ENCODE measurements around the gene PERM1.
"Not testable (repeated sequence)": the region's sequence is repeated elsewhere in the genome, so short reads cannot be mapped to it uniquely, and the experiment has no call there.

PERM1 gene

GRCh38 chr1:997993-998744, 16.3 kb upstream of the PERM1 start:
- in situ Hi-C loops (cut with MboI; ENCODE audit: low sequenced_read_pairs) = no loop called here

GRCh38 chr1:997713-997992, 15.8 kb upstream of the PERM1 start:
- in situ Hi-C loops (cut with MboI; ENCODE audit: low sequenced_read_pairs) = no loop called here

GRCh38 chr1:996851-997712, 15.2 kb upstream of the PERM1 start:
- in situ Hi-C loops (cut with MboI; ENCODE audit: low sequenced_read_pairs) = no loop called here

- in situ Hi-C loops (cut with MboI; ENCODE audit: low sequenced_read_pairs) = no loop called here
Measured at GRCh38 chr1:995665-996633, 14.1 kb upstream of the PERM1 start.

- in situ Hi-C loops (cut with MboI; ENCODE audit: low sequenced_read_pairs) = not testable (repeated sequence)
Measured at GRCh38 chr1:994546-994945, 12.7 kb upstream of the PERM1 start.

- in situ Hi-C loops (cut with MboI; ENCODE audit: low sequenced_read_pairs) = no loop called here
Measured at GRCh38 chr1:993379-993995, 11.6 kb upstream of the PERM1 start.

- in situ Hi-C loops (cut with MboI; ENCODE audit: low sequenced_read_pairs) = no loop called here
Measured at GRCh38 chr1:992362-992761, 10.5 kb upstream of the PERM1 start.

GRCh38 chr1:991895-992294, 10.0 kb upstream of the PERM1 start:
- in situ Hi-C loops (cut with MboI; ENCODE audit: low sequenced_read_pairs) = no loop called here

- in situ Hi-C loops (cut with MboI; ENCODE audit: low sequenced_read_pairs) = not testable (repeated sequence)
Measured at GRCh38 chr1:991275-991674, 9.4 kb upstream of the PERM1 start.

GRCh38 chr1:988061-988460, 6.2 kb upstream of the PERM1 start:
- in situ Hi-C loops (cut with MboI; ENCODE audit: low sequenced_read_pairs) = not testable (repeated sequence)

GRCh38 chr1:985126-985525, 3.2 kb upstream of the PERM1 start:
- in situ Hi-C loops (cut with MboI; ENCODE audit: low sequenced_read_pairs) = no loop called here

- in situ Hi-C loops (cut with MboI; ENCODE audit: low sequenced_read_pairs) = no loop called here
Measured at GRCh38 chr1:984476-984814, 2.6 kb upstream of the PERM1 start.

- in situ Hi-C loops (cut with MboI; ENCODE audit: low sequenced_read_pairs) = no loop called here
Measured at GRCh38 chr1:983798-984475, 2.0 kb upstream of the PERM1 start.

- in situ Hi-C loops (cut with MboI; ENCODE audit: low sequenced_read_pairs) = no loop called here
Measured at GRCh38 chr1:982765-983436, 1.0 kb upstream of the PERM1 start.

GRCh38 chr1:981491-981954, 370 bp downstream of the PERM1 start:
- in situ Hi-C loops (cut with MboI; ENCODE audit: low sequenced_read_pairs) = no loop called here

GRCh38 chr1:980602-981395, 1.1 kb downstream of the PERM1 start:
- in situ Hi-C loops (cut with MboI; ENCODE audit: low sequenced_read_pairs) = no loop called here

- in situ Hi-C loops (cut with MboI; ENCODE audit: low sequenced_read_pairs) = no loop called here
Measured at GRCh38 chr1:980137-980571, 1.7 kb downstream of the PERM1 start.

- in situ Hi-C loops (cut with MboI; ENCODE audit: low sequenced_read_pairs) = no loop called here
Measured at GRCh38 chr1:979744-980072, 2.2 kb downstream of the PERM1 start.
